22Rv1 (cell line): ENCODE measurements around the gene TRIM26.

Experiments
- H3K27ac ChIP-seq: fragments of 450-650 bp; 2 replicates; pipeline ENCODE4 v1.5.1; 2017
- CTCF ChIP-seq: fragments of 450-650 bp; IDR thresholded peaks from 2 replicates; pipeline ENCODE4 v1.5.1; 2017; ENCODE audit warnings: mild to moderate bottlenecking
- ZFX ChIP-seq: fragments of 450-650 bp; IDR thresholded peaks from 2 replicates; pipeline ENCODE4 v1.6.1; 2017; ENCODE audit warnings: antibody characterized with exemption, borderline replicate concordance

The TRIM26 gene

DNA sequence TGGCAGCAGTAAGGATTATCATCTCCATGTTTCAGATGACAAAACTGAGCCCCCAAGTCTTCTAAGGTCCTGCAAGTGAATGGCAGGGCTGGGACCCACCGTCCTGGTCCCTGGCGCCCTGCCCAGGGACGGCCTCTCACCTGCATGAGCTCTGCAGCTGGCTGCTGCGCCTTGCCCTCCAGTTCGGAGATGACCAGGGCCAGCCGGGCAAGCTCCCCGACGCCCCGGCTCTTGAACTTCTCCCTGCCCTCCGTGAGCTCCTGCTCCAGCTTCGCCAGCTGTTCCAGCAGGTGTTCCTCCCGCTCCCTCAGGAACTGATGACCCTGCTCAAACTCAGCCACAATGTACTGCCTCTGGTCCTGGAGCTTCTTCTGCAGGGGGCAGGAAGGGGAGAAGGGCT, 16.8 kb downstream of the TRIM26 start:
- no peak overlapping the region for H3K27ac ChIP-seq
- TF ChIP-seq ZFX (no peak), CTCF (no peak)

GRCh38 chr6:30195951-30196350, 17.3 kb downstream of the TRIM26 start:
- no peak for TF ChIP-seq CTCF
- no peak for TF ChIP-seq ZFX
- no peak overlapping the region for H3K27ac ChIP-seq

DNA sequence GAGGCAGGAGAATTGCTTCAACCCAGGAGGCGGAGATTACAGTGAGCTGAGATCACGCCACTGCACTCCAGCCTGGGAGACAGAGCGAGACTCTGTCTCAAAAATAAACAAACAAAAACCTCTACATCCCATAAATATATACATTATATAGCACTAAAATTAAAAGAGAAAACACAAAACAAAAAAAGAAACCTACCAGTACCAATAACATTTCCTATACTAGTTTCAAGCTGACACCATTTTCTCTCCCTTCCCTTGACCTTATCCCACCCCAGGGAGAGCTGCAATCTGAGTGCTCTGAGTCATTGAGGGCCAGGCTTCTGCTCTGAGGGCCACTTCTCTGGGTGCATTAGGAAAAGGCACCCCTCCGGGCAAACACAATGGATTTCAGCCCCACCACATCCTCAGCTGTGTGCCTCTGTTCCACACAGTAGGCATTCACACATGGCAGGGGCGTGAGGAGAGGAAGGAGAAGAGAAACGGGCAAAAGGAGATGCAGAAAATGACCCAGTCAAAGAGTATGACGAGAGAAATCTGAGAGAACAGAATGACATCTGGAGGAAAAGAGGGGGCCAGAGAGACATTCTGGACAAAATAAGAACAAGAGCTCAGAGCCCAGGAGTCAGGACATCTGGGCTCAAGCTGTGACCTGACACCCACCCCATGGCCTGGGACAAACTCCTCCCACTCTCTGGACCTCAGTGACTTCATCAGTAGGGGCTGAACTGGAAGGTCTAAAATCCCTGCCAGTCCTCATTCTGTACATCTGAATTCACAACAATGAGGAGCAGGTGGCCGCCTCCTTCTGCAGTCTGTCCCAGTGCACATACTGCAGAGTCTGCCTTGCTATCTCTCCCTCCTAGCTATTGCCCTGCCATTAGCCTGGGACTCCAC, 18.2 kb downstream of the TRIM26 start:
- no peak overlapping the region for H3K27ac ChIP-seq
- TF ChIP-seq ZFX: no peak
- no peak for TF ChIP-seq CTCF

DNA sequence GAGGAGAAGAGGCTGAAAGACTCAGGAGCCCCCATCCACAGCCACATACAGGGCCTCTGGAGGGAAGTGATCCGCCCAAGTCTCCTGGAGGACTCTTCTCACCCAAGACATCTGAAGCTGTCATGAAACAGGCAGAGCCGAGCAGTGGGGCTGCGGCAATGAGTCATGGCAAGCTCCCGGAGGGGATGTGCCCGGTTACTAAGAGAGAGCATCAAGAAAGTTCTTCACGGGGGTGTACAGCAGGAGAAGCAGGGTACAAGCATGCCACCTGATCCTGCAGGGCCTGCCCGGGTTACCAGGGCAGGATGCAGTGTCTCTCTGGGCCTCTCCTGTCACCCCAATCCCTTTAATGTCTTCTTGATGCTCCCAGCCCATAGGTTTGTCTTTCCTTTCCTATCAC, 21.1 kb downstream of the TRIM26 start:
- no peak overlapping the region for H3K27ac ChIP-seq
- no peak for TF ChIP-seq CTCF
- TF ChIP-seq ZFX: no peak

- no peak overlapping the region for H3K27ac ChIP-seq
- no peak for TF ChIP-seq ZFX
- TF ChIP-seq CTCF: no peak
These were observed 24.7 kb downstream of the TRIM26 start for GRCh38 chr6:30188541-30188940.

DNA sequence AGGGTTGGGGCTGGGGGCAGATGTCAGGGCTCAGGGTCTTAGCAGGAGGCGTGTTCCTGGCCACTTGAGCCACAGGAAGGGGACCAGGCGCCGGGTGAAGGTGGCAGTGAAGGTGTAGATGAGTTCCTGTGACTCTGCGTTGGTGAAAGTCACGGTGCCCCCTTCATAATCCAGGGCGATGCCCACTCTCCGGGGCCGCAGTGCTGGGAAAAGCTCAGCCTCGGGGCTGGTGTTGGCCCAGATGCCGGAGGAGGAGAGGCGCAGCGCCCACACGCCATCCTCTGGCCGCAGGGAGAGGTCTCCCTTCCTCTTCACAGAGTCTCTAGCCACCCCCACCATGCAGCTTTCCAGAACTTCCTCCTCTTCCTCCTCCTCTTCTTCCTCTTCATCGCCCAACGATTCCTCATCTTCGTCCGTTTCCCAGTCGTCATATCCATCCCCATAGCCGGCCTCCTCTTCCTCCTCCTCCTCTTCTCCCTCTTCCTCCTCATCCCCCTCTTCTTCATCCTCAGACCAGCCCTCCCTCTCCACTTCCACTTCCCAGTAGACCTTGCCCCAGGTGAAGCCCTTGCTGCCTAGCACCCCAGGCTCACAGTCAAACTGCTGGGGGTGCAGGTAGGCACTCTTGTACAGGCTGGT, 27.2 kb downstream of the TRIM26 start:
- H3K27ac ChIP-seq: no peak overlapping the region
- TF ChIP-seq ZFX (no peak), CTCF (no peak)

GRCh38 chr6:30184417-30185031, 28.7 kb downstream of the TRIM26 start:
- no peak overlapping the region for H3K27ac ChIP-seq
- no peak for TF ChIP-seq ZFX
- TF ChIP-seq CTCF: no peak
